ENCODE measurements around the gene CCDC116.

GRCh38 chr22:21682385-21683175 lies 50.0 kb downstream of the CCDC116 start:
- TF ChIP-seq CTCF (IDR thresholded peaks at IDR 0.05 in 4 of 5, conservative IDR thresholded peaks at IDR 0.05 in 1 of 5) (no peak), POLR2A (IDR thresholded peaks at IDR 0.05) (no peak)

All from gastrocnemius medialis (tissue), 4 donors.